Stomach (tissue), 9 donors: ENCODE results near the gene RPAP3. TPM values are rescaled to one million over a fixed set of nuclear protein-coding genes. Genes with fewer than 3 reads are reported as not detected.

Experiments used
- DNase-seq, 2 donors: peaks; one replicate each; pipeline versions ENCODE4 v3.0.0 to v3.0.0-alpha.2; 2013 to 2019
- H3K27ac ChIP-seq, 5 donors: fragments of 200-600 bp in 4 of 5; sonication (generic) in 4 of 5; one replicate each; pipeline ENCODE4 v1.5.1; 2013 to 2019; ENCODE audit warnings: mild to moderate bottlenecking in 1 of 5, moderate library complexity in 1 of 5
- H3K27me3 ChIP-seq, 3 donors: fragments of 200-600 bp; sonication (generic); one replicate each; pipeline ENCODE4 v1.5.1; 2017 to 2019; ENCODE audit warnings: mixed run types in 1 of 3
- H3K36me3 ChIP-seq, 4 donors: fragments of 200-600 bp; sonication (generic); 1 replicate in 3 of 4; 2 replicates in 1 of 4; pipeline ENCODE4 v1.5.1; 2016 to 2019
- H3K4me1 ChIP-seq, 4 donors: fragments of 200-600 bp; sonication (generic); one replicate each; pipeline ENCODE4 v1.5.1; 2016 to 2019
- H3K4me3 ChIP-seq, 4 donors: fragments of 200-600 bp; sonication (generic) in 3 of 4; one replicate each; pipeline ENCODE4 v1.5.1; 2016 to 2019; ENCODE audit warnings: mild to moderate bottlenecking in 1 of 4
- H3K9me3 ChIP-seq, 4 donors: fragments of 200-600 bp; sonication (generic); one replicate each; pipeline ENCODE4 v1.5.1; 2016 to 2019
- CTCF ChIP-seq, 7 experiments: fragments of 450-650 bp in 4 of 7; fragments of 200-600 bp in 3 of 7; sonication (generic) in 3 of 7; IDR thresholded peaks; one replicate each; pipeline ENCODE4 v1.5.1; 2016 to 2019; ENCODE audit warnings: antibody characterized with exemption in 7 of 7, control low read depth in 2 of 7, mild to moderate bottlenecking in 1 of 7
- EP300 ChIP-seq: sonication (generic); formaldehyde crosslinking; IDR thresholded peaks from one replicate; pipeline ENCODE4 v1.6.1; 2017; ENCODE audit warnings: antibody characterized with exemption
- POLR2A ChIP-seq, 4 donors: fragments of 450-650 bp; IDR thresholded peaks; one replicate each; pipeline ENCODE4 v1.6.1; 2016; ENCODE audit warnings: antibody characterized with exemption in 4 of 4, control low read depth in 2 of 4, mild to moderate bottlenecking in 1 of 4, moderate library complexity in 1 of 4
- POLR2AphosphoS5 ChIP-seq, 3 donors: sonication (generic); formaldehyde crosslinking; IDR thresholded peaks; one replicate each; pipeline ENCODE4 v1.6.1; 2016; ENCODE audit warnings: antibody characterized with exemption in 3 of 3
- WGBS, 5 donors: extraction: QIAGEN DNeasy Blood & Tissue Kit in 3 of 5; methylation state at CpG; one replicate each; pipeline versions ENCODE4 v1.1.5 to v1.1.7; 2013 to 2018; 5-methylcytosine and 5-hydroxymethylcytosine counted together
- intact Hi-C: fragments of 100-400 bp; cut with DNase I; formaldehyde crosslinking; loops from one replicate; pipeline ENCODE4 v1.15.1; 2023; ENCODE audit warnings: low total_unique reads
- polyA plus RNA-seq, 3 donors: library from polyadenylated mRNA; stranded (reverse); fragments of 200-250 nt; gene quantifications; one replicate each; pipeline ENCODE4 v1.2.3, GENCODE V29; 2013
- total RNA-seq, 5 donors: library from RNA; depleted of rRNA; stranded (reverse); fragments of >200 nt; gene quantifications; one replicate each; pipeline versions ENCODE4 v1.1.0 to v1.2.3, GENCODE V29; 2014 to 2016
- donor health status: healthy with polysubstance abuse.
- donor health status: Bipolar disorder and iron deficiency.
- donor health status: healthy.

Gene RPAP3
- total and polyA plus RNA-seq, 8 donors: 3.5 to 47.4 (median 11.5) TPM

DNA sequence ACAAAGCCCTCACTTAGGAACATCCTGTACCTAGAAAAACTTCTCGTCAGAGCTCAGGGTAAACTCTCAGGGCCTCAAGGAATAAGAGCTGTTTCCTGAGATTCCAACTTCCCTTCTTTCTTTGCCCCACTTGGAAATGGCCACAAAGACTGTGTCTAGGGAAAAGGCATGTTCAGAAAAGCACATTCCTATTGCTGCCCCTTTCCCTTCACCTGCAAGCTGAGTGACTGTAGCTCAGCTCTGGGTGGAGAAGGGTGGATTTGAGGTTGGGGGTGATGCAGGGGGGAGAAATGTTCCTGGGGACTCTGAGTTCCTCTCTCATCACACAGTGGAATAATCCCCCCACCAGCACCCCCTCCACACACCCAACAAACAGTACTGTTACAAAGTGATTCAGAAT is 12.7 kb upstream of the RPAP3 start:
- peaks cover 0 to 25% (median 2%) of the 10 kb centered on the region in 4 donors for H3K36me3 ChIP-seq
- H3K27me3 ChIP-seq: no peaks in the 10 kb centered on the region
- H3K9me3 ChIP-seq: no peaks in the 10 kb centered on the region
- intact Hi-C loops: loop anchor here (5.0 to 10.0 kb wide), 3 partner anchors 46 to 126 kb away; no protein-coding TSS in a partner anchor
- TF ChIP-seq POLR2AphosphoS5 (IDR thresholded peaks at IDR 0.05) (no peak), POLR2A (IDR thresholded peaks at IDR 0.05) (no peak), EP300 (no peak), CTCF (IDR thresholded peaks at IDR 0.05) (no peak)
- DNase-seq: no peak
- peaks cover 26 to 40% (median 34%) of the 10 kb centered on the region in 4 donors for H3K4me1 ChIP-seq
- H3K27ac ChIP-seq: peak overlapping the region in 4 of 5 donors; percentile 82 to 86 (median 84)
- H3K4me3 ChIP-seq: no peak overlapping the region
- WGBS, 5 donors: 64 to 90% (median 75%) methylated on average over 1 of the region's 1 CpG

DNA sequence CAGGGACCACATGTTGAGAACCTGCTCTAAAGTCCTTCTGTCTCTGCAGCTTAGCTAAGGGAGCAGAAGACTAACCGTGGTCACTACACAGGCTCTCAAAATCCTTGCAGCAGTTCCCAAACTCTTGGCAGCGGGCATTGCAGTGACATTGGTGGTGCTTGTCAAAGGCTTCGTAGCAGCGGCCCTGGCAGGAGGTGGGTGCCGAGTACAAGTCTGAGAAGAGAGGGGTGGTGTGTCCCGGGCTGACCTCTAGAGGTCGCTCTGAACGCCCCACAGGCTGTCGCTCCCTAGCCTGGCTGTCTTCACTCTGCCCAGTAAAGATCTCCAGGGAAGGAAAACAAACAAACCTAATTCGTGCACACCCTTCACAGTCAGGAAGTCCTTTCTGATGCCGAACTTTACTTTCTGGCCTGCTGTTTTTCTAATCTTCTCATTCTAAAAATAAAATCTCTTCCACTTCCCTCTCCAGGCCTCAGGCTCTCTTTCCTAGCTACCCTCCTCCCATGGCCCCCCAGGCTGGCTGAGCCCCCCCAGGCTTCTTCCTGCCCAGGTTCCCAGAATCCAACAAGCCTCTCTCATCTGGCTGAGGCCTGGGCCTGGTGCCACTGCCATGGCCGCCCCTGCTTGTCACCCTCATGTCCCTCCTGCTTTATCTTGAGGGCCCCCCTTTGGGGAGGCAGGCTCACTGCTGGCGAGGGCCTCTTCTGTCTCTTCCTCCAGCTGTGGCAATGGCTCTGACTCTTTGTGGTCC is 11.8 kb upstream of the RPAP3 start:
- H3K27me3 ChIP-seq: no peaks in the 10 kb centered on the region
- intact Hi-C loops: loop anchor here (5.0 to 10.0 kb wide), 3 partner anchors 47 to 127 kb away; no protein-coding TSS in a partner anchor
- H3K36me3 ChIP-seq: peaks cover 0 to 16% (median 2%) of the 10 kb centered on the region in 4 donors
- H3K4me3 ChIP-seq: no peak overlapping the region
- H3K4me1 ChIP-seq: peaks cover 26 to 40% (median 34%) of the 10 kb centered on the region in 4 donors
- TF ChIP-seq EP300 (no peak), CTCF (IDR thresholded peaks at IDR 0.05) (peak in 5 of 7 experiments; percentile 25 to 75 (median 59)), POLR2AphosphoS5 (IDR thresholded peaks at IDR 0.05) (peak in 2 of 3 donors; percentile 44 to 77)
- H3K9me3 ChIP-seq: no peaks in the 10 kb centered on the region
- H3K27ac ChIP-seq: peak overlapping the region; percentile 82 to 86 (median 85)
- 7 to 13% (median 11%) methylated on average over 6 to 13 of the region's 13 CpGs for WGBS, 5 donors
- DNase-seq: peak; percentile 82 to 95

DNA sequence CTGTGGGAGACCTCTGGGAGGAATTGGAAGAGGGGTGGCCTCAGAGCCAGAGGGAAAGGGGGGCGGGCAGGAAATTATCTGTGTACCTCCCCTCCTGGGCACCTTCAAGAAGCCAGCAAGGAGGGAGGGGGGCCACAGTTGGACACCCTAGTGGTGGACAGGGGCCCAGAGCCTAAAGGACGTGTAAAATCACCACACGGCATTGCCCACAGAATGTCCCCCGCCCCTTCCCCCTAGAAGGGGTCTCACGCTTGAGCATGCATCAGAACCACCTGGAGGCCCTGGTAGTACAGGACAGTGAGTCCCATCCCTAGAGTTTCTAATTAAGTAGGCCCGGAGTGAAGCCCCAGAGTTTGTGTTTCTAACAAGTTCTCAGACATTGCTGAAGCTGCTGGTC is 11.2 kb upstream of the RPAP3 start:
- TF ChIP-seq CTCF (IDR thresholded peaks at IDR 0.05) (no peak), POLR2A (IDR thresholded peaks at IDR 0.05) (no peak), EP300 (no peak), POLR2AphosphoS5 (IDR thresholded peaks at IDR 0.05) (no peak)
- Histone ChIP-seq H3K27me3 (no peaks in the 10 kb centered on the region), H3K36me3 (peaks cover 0 to 14% (median 2%) of the 10 kb centered on the region in 4 donors), H3K4me3 (no peak overlapping the region), H3K27ac (peak overlapping the region; percentile 11 to 86 (median 83)), H3K9me3 (no peaks in the 10 kb centered on the region), H3K4me1 (peaks cover 26 to 40% (median 34%) of the 10 kb centered on the region in 4 donors)
- DNase-seq: no peak
- intact Hi-C loops: loop anchor here (5.0 to 10.0 kb wide), 3 partner anchors 48 to 128 kb away; no protein-coding TSS in a partner anchor
- WGBS, 5 donors: 77 to 88% (median 81%) methylated on average over 5 to 6 of the region's 6 CpGs

GRCh38 chr12:47715877-47716548 is 10.2 kb upstream of the RPAP3 start:
- DNase-seq: peak in 1 of 2 donors; percentile 32
- 75 to 83% (median 80%) methylated on average over 13 of the region's 13 CpGs for WGBS, 5 donors
- H3K27me3 ChIP-seq: no peaks in the 10 kb centered on the region
- peaks cover 0 to 12% (median 2%) of the 10 kb centered on the region in 4 donors for H3K36me3 ChIP-seq
- peak overlapping the region in 4 of 5 donors; percentile 43 to 86 (median 84) for H3K27ac ChIP-seq
- H3K4me3 ChIP-seq: no peak overlapping the region
- intact Hi-C loops: loop anchor here (5.0 to 10.0 kb wide), 3 partner anchors 49 to 129 kb away; no protein-coding TSS in a partner anchor
- no peak for TF ChIP-seq CTCF (IDR thresholded peaks at IDR 0.05)
- no peak for TF ChIP-seq POLR2A (IDR thresholded peaks at IDR 0.05)
- no peak for TF ChIP-seq EP300
- TF ChIP-seq POLR2AphosphoS5 (IDR thresholded peaks at IDR 0.05): no peak
- H3K9me3 ChIP-seq: no peaks in the 10 kb centered on the region
- peaks cover 26 to 40% (median 34%) of the 10 kb centered on the region in 4 donors for H3K4me1 ChIP-seq
